HG02798 (cell line): ENCODE data around the gene SLC27A4.

Experiments used
- ATAC-seq: cut with Tn5 transposase; IDR thresholded peaks from one replicate; pipeline ENCODE4 v1.9.1; 2021; ENCODE audit warnings: mild to moderate bottlenecking; ENCODE audit not compliant: unreplicated experiment, poor library complexity

Gene SLC27A4

GRCh38 chr9:128339761-128340690 lies at the start of gene SLC27A4:
Gene SLC27A4, plus strand, starts transcription at chr9:128340527. Its CDS starts 2,606 bp downstream, at chr9:128343133.
- peak; percentile 85 for ATAC-seq

GRCh38 chr9:128292009-128292408 lies 48.3 kb upstream of the SLC27A4 start:
- ATAC-seq = no peak

GRCh38 chr9:128293091-128293490 lies 47.2 kb upstream of the SLC27A4 start:
- ATAC-seq = no peak

GRCh38 chr9:128294142-128294541 lies 46.2 kb upstream of the SLC27A4 start:
- ATAC-seq = no peak

GRCh38 chr9:128296340-128297220 lies 43.7 kb upstream of the SLC27A4 start:
- ATAC-seq = no peak

- no peak for ATAC-seq
Observed at GRCh38 chr9:128297221-128297773, 43.0 kb upstream of the SLC27A4 start.

- no peak for ATAC-seq
Observed at GRCh38 chr9:128298535-128299482, 41.5 kb upstream of the SLC27A4 start.

- no peak for ATAC-seq
Observed at GRCh38 chr9:128304136-128304970, 36.0 kb upstream of the SLC27A4 start.

GRCh38 chr9:128304971-128305288 lies 35.4 kb upstream of the SLC27A4 start:
- no peak for ATAC-seq

- no peak for ATAC-seq
Observed at GRCh38 chr9:128309551-128309950, 30.8 kb upstream of the SLC27A4 start.

GRCh38 chr9:128310461-128310860 lies 29.9 kb upstream of the SLC27A4 start:
- ATAC-seq = no peak

- ATAC-seq = no peak
Observed at GRCh38 chr9:128314697-128315096, 25.6 kb upstream of the SLC27A4 start.

- ATAC-seq = no peak
Observed at GRCh38 chr9:128316421-128316820, 23.9 kb upstream of the SLC27A4 start.

GRCh38 chr9:128317629-128318028 lies 22.7 kb upstream of the SLC27A4 start:
- no peak for ATAC-seq

- no peak for ATAC-seq
Observed at GRCh38 chr9:128321343-128321742, 19.0 kb upstream of the SLC27A4 start.

GRCh38 chr9:128321879-128322403 lies 18.4 kb upstream of the SLC27A4 start:
- ATAC-seq = peak; percentile 6

- ATAC-seq = peak; percentile 83
Observed at GRCh38 chr9:128322404-128323211, 17.7 kb upstream of the SLC27A4 start, which contains the start of the genes COQ4 and TRUB2. Gene COQ4, plus strand, starts transcription at chr9:128322839. Its CDS starts 20 bp downstream, at chr9:128322859. Gene TRUB2, minus strand, starts transcription at chr9:128322447. Its CDS starts 39 bp downstream, at chr9:128322408.
